ENCODE data around the gene STXBP5L.
"Not testable (repeated sequence)": the region's sequence is repeated elsewhere in the genome, so short reads cannot be mapped to it uniquely, and the experiment has no call there.

STXBP5L gene

DNA sequence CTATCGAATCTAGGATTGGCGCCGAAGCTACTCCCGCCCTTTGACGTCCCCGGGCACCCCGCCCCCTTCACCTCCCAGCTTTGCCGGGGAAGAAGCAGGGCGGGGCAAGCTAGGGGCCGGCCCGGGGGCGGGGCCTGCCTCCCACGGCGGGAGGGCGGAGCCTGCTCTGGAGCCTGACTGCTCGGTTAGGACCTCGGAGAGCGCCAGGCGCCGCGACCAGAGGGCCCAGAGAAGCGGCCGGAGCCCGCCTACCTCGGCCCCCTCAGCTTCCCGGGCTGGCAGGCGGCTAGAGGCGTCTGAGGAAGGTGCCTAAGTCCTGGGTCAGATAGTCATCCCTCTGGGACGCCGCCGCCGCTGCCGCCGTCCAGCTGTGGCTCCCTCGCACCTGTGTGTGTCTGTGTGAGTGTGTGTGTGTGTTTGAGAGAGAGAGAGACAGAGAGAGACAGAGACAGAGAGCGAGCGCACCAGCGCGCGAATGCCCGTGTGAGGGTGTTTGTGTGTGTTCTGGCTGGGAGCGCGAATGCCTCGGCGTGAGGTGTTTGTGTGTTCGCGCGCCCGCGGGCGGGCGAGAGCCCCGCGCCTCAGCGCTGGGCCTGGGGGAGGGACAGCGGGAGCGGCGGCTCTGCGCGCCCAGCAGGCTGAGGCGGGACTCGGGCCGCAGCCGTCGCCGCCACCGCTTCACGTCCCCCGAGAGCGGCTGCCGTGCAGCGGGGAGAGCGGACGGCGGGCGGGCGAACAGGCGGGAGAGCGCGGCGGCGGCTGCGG lies at the start of gene STXBP5L:
STXBP5L (plus strand) TSS at position 176 of the 765 bp plus-strand sequence. CDS start 1,374 bp downstream, outside the sequence.
- peak; percentile 10 for DNase-seq

- no peak for DNase-seq
These were observed 49.5 kb upstream of the STXBP5L start for GRCh38 chr3:120858521-120858920.

DNA sequence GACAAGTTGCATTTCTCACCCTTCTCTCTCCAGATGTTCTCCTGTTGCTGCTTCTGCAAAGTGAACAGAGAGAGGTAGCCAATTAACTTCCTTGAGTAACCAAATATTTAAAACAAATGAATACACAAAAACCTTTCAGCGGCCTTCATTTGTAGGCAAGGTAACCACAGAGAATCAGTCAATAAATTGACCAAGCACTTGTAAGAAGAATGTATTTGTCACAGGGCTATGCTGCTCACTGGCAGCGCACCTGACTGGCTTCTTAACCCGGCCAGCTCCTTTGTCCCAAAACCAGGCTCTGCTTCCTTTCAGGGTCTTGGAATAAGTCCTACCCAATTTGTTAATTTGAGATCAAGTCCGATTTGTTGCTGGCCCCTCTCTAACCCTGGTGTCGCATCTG lies 43.5 kb upstream of the STXBP5L start:
- DNase-seq: no peak

DNA sequence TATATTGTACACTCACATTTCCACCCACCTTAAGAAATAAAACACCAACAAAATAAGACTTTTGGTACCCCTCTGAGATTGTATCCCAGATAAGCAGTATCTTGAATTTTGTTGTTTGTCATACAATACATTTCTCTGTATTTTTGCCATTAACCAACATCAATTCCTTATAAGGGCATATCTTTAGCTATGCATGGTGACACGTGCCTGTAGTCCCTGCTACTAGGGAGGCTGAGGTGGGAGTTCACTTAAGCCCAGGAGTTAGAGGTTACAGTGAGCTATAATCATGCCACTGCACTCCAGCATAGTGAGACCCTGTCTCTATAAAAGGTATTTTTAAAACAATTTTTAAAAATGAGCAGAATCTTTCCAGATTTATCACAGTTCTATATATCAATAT lies 32.5 kb upstream of the STXBP5L start:
- no peak for DNase-seq

DNA sequence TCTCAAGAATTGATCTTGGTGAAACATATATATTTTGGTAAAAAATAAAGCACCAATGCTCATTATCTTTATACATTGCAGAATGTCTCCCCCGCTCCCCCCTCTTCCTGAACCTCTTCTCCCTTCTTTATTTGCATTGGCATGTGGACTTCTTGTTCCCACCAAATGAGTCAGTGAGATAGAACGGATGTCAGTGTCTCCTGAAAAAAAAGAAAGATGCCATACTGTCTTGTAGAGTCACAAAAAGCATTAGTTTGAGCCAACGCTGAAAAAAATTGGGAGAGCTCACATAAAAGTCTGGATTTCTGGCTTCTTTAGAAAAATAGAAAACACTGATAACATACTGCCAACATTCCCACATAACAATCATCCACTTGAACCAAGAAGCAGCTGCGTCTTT lies 32.0 kb upstream of the STXBP5L start:
- DNase-seq: no peak

DNA sequence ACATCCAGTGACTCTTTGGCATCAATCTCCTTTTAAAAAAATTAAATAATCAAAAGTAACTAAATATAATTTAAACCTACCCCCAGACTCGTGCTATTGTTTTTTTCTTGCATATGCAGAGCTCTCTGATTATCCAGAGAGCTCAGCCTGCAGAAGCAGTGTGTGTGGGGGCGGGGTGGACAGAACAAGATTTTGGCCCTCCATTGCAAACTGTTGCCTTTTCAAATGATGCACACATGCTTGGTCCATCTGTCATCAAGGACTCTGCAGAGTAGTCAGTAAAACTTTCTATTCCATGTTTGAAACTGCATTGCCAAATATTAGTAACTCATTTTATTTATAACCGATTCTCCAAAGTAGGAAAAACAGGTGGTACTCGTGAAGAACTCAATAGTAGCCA lies 28.6 kb upstream of the STXBP5L start:
- no peak for DNase-seq

GRCh38 chr3:120892921-120893320 lies 15.1 kb upstream of the STXBP5L start:
- DNase-seq: no peak

GRCh38 chr3:120894316-120895057 lies 13.5 kb upstream of the STXBP5L start:
- DNase-seq: no peak

GRCh38 chr3:120901716-120902115 lies 6.3 kb upstream of the STXBP5L start:
- not testable (repeated sequence) for DNase-seq

- no peak for DNase-seq
These were observed 4.8 kb upstream of the STXBP5L start for GRCh38 chr3:120903221-120903620.

GRCh38 chr3:120907659-120908029 lies 361 bp upstream of the STXBP5L start:
- DNase-seq: no peak

GRCh38 chr3:120908795-120909601 lies 993 bp downstream of the STXBP5L start:
- no peak for DNase-seq

DNA sequence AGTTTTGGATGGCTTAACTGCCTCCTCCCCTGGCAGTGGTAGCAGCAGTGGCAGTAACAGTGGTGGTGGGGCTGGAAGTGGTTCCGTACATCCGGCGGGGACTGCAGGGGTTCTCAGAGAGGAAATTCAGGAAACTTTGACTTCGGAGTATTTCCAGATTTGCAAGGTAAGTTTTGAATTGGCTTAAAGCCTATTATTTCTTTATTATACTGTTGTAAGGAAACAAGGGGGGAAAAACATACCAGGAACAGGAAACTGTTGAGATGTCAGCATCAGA lies 1.5 kb downstream of the STXBP5L start:
- DNase-seq: no peak

DNA sequence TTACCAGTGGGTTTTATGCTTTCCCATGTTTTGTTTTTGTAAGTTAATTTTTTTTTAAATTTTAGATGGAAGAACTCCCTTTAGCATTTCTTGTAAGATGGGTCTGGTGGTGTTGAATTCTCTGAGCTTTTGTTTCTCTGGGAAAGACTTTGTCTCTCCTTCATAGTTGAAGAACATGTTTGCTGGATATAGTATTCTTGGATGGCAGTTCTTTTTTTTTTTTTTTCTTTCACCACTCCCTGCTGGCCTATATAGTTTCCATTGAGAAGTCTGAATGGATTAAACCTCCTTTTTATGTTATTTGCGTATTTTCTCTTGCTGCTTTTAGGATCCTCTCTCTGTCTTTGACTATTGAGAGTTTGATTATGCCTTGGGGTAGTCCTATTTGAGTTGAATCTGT lies 18.1 kb downstream of the STXBP5L start:
- DNase-seq: no peak

DNA sequence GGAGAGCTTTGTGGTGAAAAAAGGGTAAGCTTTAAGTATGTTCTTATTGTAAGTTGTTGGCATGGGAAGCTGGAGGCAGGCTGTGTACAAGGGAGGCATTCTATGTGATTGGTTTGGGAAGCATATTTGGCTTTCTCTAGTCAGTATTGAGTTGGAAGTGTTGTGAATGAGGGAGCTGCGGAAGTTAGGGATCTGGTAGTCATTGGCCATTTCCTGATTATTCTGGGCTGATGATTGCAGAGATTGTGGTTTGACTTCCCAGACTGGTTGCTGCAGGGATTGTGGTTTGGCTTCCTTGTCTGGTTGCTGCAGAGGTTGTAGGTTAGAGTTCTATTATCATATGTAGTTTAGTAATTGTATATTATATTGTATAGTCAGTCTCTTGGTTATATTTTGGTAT lies 21.0 kb downstream of the STXBP5L start:
- no peak for DNase-seq

DNA sequence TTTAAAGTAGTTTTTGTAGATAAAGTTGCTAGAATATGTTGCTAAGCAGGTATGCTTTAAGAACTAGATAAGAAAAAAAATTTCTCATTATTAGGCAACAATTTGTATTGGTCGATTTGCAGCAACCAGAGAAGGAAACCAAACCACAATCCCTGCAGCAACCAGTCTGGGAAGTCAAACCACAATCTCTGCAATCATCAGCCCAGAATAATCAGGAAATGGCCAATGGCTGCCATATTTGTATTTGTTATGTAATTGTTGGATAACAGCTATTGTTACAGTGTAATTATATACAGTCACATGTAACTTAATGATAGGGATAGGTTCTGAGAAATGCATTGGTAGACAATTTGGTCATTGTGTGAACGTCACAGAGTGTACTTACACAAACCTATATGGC lies 23.6 kb downstream of the STXBP5L start:
- no peak for DNase-seq

DNA sequence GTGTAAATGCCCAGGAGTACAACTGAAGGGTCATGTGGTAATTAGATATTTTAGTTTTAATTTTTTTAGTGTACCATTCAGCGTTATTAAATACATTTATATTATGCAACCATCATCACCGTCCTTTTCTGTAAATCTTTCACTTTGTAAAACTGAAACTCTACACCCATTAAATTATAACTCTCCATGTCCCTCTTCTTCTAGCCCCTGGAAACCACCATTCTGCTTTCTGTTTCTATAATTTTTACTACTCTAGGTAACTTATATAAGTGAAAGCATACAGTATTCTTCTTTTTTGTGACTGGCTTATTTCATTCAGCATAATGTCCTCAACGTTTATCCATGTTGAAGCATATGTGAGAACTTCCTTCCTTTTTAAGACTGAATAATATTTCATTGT lies 48.1 kb downstream of the STXBP5L start:
- no peak for DNase-seq

- DNase-seq: no peak
These were observed 74.8 kb downstream of the STXBP5L start for GRCh38 chr3:120982608-120983320.

DNA sequence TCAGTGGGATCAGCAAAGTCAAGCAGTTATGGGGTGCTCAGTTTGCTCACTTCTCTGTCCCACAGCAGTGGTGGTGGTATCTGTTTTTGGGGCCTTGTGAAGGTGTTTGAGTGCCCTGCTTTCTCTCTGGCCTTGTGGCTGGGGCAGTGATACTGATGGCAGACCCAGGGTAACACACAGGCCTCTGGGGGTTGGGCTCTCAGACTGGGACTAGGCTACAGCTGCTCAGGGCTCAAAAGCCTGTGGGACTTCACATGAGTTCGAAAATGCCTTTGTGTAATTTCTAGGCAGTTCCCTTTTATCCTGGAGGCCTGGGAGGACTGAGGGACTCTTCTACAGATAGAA lies 75.3 kb downstream of the STXBP5L start:
- DNase-seq: no peak

DNA sequence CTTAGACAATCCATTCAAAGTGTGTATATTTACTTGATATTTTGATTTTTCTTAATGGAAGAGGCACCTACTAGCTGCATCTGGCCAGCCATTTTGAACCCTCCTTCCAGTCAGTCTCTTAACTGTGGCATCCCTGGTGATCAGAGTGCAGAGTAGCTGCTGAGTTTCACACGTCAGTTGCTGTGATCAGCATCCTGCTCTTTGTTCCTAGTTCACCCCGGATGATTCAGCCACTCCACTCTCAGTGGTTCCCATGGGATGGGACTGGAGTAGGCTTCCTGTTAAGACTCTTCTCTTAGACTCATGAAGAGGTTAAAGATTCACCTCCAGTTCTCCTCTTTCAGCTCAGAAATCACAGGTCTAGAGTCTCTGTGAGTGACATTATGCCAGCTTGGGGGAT lies 75.8 kb downstream of the STXBP5L start:
- DNase-seq: no peak

DNA sequence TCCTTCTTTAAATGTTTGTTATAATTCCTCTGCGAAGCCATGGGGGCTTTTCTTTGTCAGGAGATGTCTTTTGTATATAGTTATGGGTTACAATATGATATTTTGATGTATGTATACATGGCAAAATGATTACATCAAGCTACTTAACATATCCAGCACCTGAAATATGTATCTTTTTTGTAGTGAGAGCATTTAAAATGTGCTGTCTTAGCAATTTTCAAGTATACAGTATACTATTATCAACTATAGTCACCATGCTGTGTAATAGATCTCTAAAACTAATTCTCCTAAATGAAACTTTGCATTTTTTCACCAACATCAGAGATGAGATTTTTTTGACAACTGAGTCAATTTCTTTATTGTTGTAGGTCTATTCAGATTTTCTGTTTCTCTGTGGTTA lies 77.2 kb downstream of the STXBP5L start:
- DNase-seq: no peak

DNA sequence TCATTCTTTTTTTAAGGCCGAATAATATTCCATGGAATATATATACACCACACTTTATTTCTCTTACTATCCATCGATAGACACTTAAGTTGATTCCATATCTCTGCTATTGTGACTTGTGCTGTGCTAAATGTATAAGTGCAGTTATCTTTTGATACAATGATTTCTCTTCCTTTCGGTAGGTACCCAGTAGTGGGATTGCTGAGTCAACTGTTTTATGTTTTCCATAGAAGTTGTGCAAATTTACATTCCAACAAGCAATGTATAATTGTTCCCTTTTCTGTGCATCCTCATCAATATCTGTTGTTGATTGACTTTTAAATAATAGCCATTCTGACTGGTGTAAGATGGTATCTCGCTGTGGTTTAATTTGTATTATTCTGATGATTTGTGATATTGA lies 81.0 kb downstream of the STXBP5L start:
- DNase-seq: no peak

DNA sequence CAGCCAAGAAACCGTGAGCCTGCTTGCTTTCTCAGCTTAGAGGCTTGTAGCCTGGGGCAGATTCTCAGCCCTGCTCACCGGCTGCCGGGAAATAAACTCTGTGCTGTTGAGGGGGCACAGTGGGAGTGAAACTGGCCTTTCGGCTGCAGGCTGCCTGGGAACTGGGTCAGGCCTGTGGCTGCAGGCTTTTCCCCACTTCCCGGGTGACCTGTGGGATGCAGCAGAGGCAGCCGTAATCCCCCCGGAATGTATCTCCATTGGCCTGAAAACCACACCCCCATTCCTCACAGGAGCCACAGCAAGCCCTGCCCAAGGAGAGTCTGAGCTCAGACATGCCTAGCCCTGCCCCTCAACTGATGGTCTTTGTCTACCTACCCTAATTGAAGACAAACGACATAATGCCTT lies 110.9 kb downstream of the STXBP5L start:
- DNase-seq: no peak

Data from activated T-cell treated with anti-CD3 and anti-CD28 coated beads for 4 hours (primary cell).